GM12878 (cell line): ENCODE measurements around the gene NTRK3. TPM values are rescaled to one million over a fixed set of nuclear protein-coding genes. Genes with fewer than 3 reads are reported as not detected.

Experiments
- ATAC-seq: fragments of 200-7000 bp; cut with Tn5 transposase; 3 replicates; pipeline ENCODE4 v1.9.1; 2020; ENCODE audit warnings: mild to moderate bottlenecking, moderate library complexity
- BruUV-seq: library from RNA; stranded (reverse); fragments of 400-500 nt; replicated peaks from 2 replicates; lab custom pipeline; 2021; lab: Mats Ljungman, UMichigan
- CTCF ChIA-PET: fragments of 300-600 bp; sonication (Branson Sonifier 250); formaldehyde crosslinking; extraction: SDS; loops from one replicate; lab custom pipeline; 2021; ENCODE audit warnings: inconsistent platforms; lab: Yijun Ruan, JAX
- POLR2A ChIA-PET: fragments of 350-600 bp; formaldehyde crosslinking; extraction: SDS; loops from one replicate; lab custom pipeline; 2021; ENCODE audit warnings: inconsistent platforms; lab: Charles Lee
- RAD21 ChIA-PET: fragments of 300-600 bp; sonication (Branson Sonifier 250); formaldehyde crosslinking; loops from one replicate; lab custom pipeline; 2023; ENCODE audit warnings: antibody characterized with exemption; ENCODE audit not compliant: unreplicated experiment; lab: Charles Lee
- SMC1A ChIA-PET: fragments of 300-600 bp; sonication (Branson Sonifier 250); formaldehyde crosslinking; loops from one replicate; lab custom pipeline; 2023; ENCODE audit not compliant: unreplicated experiment, uncharacterized antibody; lab: Charles Lee
- DNase-seq: peaks from one replicate; pipeline ENCODE4 v3.0.0-alpha.2; 2011; ENCODE audit warnings: low read depth, low spot score
- FAIRE-seq: peaks from 3 replicates; lab custom pipeline; 2011; peaks lifted over from hg19 to GRCh38; lab: Jason Lieb, UNC
- H2AFZ ChIP-seq: 2 replicates; pipeline ENCODE4 v1.6.0; 2011; ENCODE audit warnings: low read depth, low read length, control low read depth; ENCODE audit not compliant: control insufficient read depth
- H3K27ac ChIP-seq: 2 replicates; pipeline ENCODE4 v1.5.1; 2011; ENCODE audit warnings: control low read depth; ENCODE audit not compliant: control insufficient read depth, insufficient read depth
- H3K27me3 ChIP-seq, 2 experiments: replicated peaks in 1 of 2; 2 replicates each; pipeline versions ENCODE4 v1.6.0 to v1.6.1; 2011; ENCODE audit warnings: low read length in 1 of 2; ENCODE audit not compliant: control insufficient read depth in 2 of 2, insufficient read depth in 2 of 2
- H3K36me3 ChIP-seq, 2 experiments: 2 replicates each; pipeline ENCODE4 v1.5.1; 2011; ENCODE audit warnings: low read length in 1 of 2; ENCODE audit not compliant: control insufficient read depth in 2 of 2, insufficient read depth in 2 of 2
- H3K4me1 ChIP-seq: 2 replicates; pipeline ENCODE4 v1.6.1; 2011; ENCODE audit warnings: mild to moderate bottlenecking, low read length, moderate library complexity, mixed read lengths; ENCODE audit not compliant: control insufficient read depth, insufficient read depth
- H3K4me2 ChIP-seq: 2 replicates; pipeline ENCODE4 v1.6.0; 2011; ENCODE audit warnings: control low read depth; ENCODE audit not compliant: control insufficient read depth, insufficient read depth
- H3K4me3 ChIP-seq: fragments of 200-600 bp; sonication (generic); 2 replicates; pipeline ENCODE4 v1.5.1; 2016
- H3K79me2 ChIP-seq: 2 replicates; pipeline ENCODE4 v1.6.0; 2011; ENCODE audit warnings: low read length; ENCODE audit not compliant: control insufficient read depth, insufficient read depth
- H3K9ac ChIP-seq: 2 replicates; pipeline ENCODE4 v1.8.0; 2011; ENCODE audit warnings: low read length, control low read depth, mixed read lengths; ENCODE audit not compliant: control insufficient read depth, insufficient read depth
- H3K9me3 ChIP-seq: replicated peaks from 3 replicates; pipeline ENCODE4 v1.5.1; 2011; ENCODE audit warnings: mild to moderate bottlenecking, low read length; ENCODE audit not compliant: control insufficient read depth, insufficient read depth
- H4K20me1 ChIP-seq: 2 replicates; pipeline ENCODE4 v1.6.0; 2011; ENCODE audit not compliant: control insufficient read depth, insufficient read depth
- BACH1 ChIP-seq: fragments of 450-650 bp; IDR thresholded peaks from 2 replicates; pipeline ENCODE4 v1.6.1; 2017; ENCODE audit warnings: mild to moderate bottlenecking, borderline replicate concordance
- BCL11A ChIP-seq: IDR thresholded peaks from 2 replicates; pipeline ENCODE4 v1.6.1; 2011; ENCODE audit warnings: low read depth, low read length
- BMI1 ChIP-seq: fragments of 450-650 bp; IDR thresholded peaks from 2 replicates; pipeline ENCODE4 v1.6.1; 2016; ENCODE audit warnings: mild to moderate bottlenecking, moderate library complexity, borderline replicate concordance
- CHD4 ChIP-seq: fragments of 200-600 bp; sonication (generic); IDR thresholded peaks from 2 replicates; pipeline ENCODE4 v1.6.1; 2016; ENCODE audit warnings: mild to moderate bottlenecking
- DPF2 ChIP-seq: fragments of 450-650 bp; IDR thresholded peaks from 2 replicates; pipeline ENCODE4 v1.6.1; 2017; ENCODE audit warnings: mild to moderate bottlenecking
- JUNB ChIP-seq: IDR thresholded peaks from 2 replicates; pipeline ENCODE4 v1.6.1; 2016; ENCODE audit warnings: antibody characterized with exemption, mild to moderate bottlenecking
- MEF2A ChIP-seq: IDR thresholded peaks from 2 replicates; pipeline ENCODE4 v1.6.1; 2011; ENCODE audit warnings: low read depth, mild to moderate bottlenecking, low read length, moderate library complexity; ENCODE audit not compliant: insufficient read depth
- MTA2 ChIP-seq: fragments of 450-650 bp; IDR thresholded peaks from 2 replicates; pipeline ENCODE4 v1.6.1; 2016; ENCODE audit warnings: low read depth, mild to moderate bottlenecking, moderate library complexity
- NFYB ChIP-seq: IDR thresholded peaks from 2 replicates; pipeline ENCODE4 v1.6.1; 2011; ENCODE audit warnings: low read depth, mild to moderate bottlenecking, low read length, improper control_type of control experiment, moderate library complexity; ENCODE audit not compliant: insufficient read depth
- NR2C1 ChIP-seq: fragments of 450-650 bp; IDR thresholded peaks from 2 replicates; pipeline ENCODE4 v1.6.1; 2017; ENCODE audit warnings: antibody characterized with exemption, mild to moderate bottlenecking, moderate library complexity
- RBBP5 ChIP-seq: fragments of 200-600 bp; sonication (generic); conservative IDR thresholded peaks from 2 replicates; pipeline ENCODE4 v1.6.1; 2016
- RUNX3 ChIP-seq: IDR thresholded peaks from 2 replicates; pipeline ENCODE4 v1.6.1; 2012; ENCODE audit warnings: low read length, inconsistent platforms
- SRF ChIP-seq, 2 experiments: IDR thresholded peaks; 2 replicates each; pipeline ENCODE4 v1.6.1; 2011; ENCODE audit warnings: low read depth in 2 of 2, low read length in 2 of 2, mild to moderate bottlenecking in 1 of 2, moderate library complexity in 1 of 2
- SUZ12 ChIP-seq: fragments of 200-600 bp; sonication (generic); IDR thresholded peaks from one replicate; pipeline ENCODE4 v1.6.1; 2018; ENCODE audit warnings: antibody characterized with exemption, mild to moderate bottlenecking; ENCODE audit not compliant: unreplicated experiment
- YY1 ChIP-seq: IDR thresholded peaks from 2 replicates; pipeline ENCODE4 v1.6.1; 2011; ENCODE audit warnings: low read depth, mild to moderate bottlenecking, low read length
- ZNF207 ChIP-seq: fragments of 450-650 bp; IDR thresholded peaks from 2 replicates; pipeline ENCODE4 v1.6.1; 2014; ENCODE audit warnings: antibody characterized with exemption, mild to moderate bottlenecking, borderline replicate concordance
- WGBS: methylation state at CpG from one replicate; pipeline ENCODE4 v1.1.6; 2016; ENCODE audit warnings: low lambda C conversion rate; ENCODE audit not compliant: insufficient replicate concordance, insufficient coverage; ENCODE audit errors: missing lambda C conversion rate; 5-methylcytosine and 5-hydroxymethylcytosine counted together
- in situ Hi-C: fragments of 300-500 bp; cut with MboI; formaldehyde crosslinking; loops from 9 replicates; pipeline ENCODE4 v1.14.3; 2018; ENCODE audit warnings: mixed read lengths
- intact Hi-C: fragments of 100-400 bp; cut with micrococcal nuclease; formaldehyde crosslinking; loops from one replicate; pipeline ENCODE4 v1.14.2; 2022; ENCODE audit not compliant: unreplicated experiment
- polyA plus RNA-seq, 11 experiments: library from polyadenylated mRNA; depleted of rRNA in 4 of 11; unstranded in 6 of 11; stranded (reverse) in 5 of 11; fragments of >200 nt; fragmentation: Nextera tagmentation in 4 of 11; fragmentation: Illumina TruSeq in 1 of 11; extraction: Ambion mirVana in 4 of 11; extraction: Trizol in 1 of 11; gene quantifications; 1 replicate in 1 of 11; 2 replicates in 10 of 11; pipeline versions ENCODE4 v1.2.1 to v1.2.3, GENCODE V29; 2011 to 2016; ENCODE audit warnings: inconsistent platforms in 2 of 11, missing spikeins in 2 of 11, low read depth in 1 of 11
- total RNA-seq, 4 experiments: library from RNA; depleted of rRNA in 3 of 4; stranded (reverse); fragments of >200 nt in 3 of 4; fragmentation: Illumina TruSeq in 1 of 4; extraction: Trizol in 1 of 4; gene quantifications; 2 replicates each; pipeline versions ENCODE4 v1.2.1 to v1.2.3, GENCODE V29; 2013 to 2021
- TF ChIP-seq, protein P1 (sequence below): fragments of 450-650 bp; IDR thresholded peaks from 2 replicates; pipeline ENCODE4 v1.6.1; 2017; ENCODE audit warnings: mild to moderate bottlenecking, moderate library complexity
- TF ChIP-seq, protein P2 (sequence below): fragments of 450-650 bp; IDR thresholded peaks from 2 replicates; pipeline ENCODE4 v1.6.1; 2018; ENCODE audit warnings: mild to moderate bottlenecking, low read depth, moderate library complexity; ENCODE audit not compliant: partially characterized antibody

Gene NTRK3
- total and polyA plus RNA-seq, 10 of the 15 experiments (the other 5 are each of a cell fraction or from before 2014, with no cell fraction given): not detected

DNA sequence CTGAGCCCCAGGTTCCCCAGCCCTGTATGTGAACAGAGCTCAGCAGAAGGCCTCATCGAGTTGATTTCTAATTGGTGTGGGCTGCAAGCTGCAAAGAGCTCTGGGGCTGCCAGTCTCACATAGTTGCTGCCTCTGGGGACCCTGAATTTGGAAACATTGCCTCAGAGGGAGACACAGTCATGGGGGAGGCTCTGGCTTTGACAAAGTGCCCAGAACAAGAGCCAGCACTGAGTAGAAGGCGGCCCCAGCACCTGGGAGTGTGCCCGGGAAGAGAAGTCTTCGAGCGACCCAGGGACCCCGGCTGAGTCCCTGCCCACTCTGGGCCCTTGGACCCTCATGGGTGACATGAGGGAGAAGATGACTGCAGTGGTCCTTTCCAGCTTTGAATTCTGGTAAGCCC lies 7.3 kb downstream of the NTRK3 start:
- DNase-seq (no peak), FAIRE-seq (no peak), ATAC-seq (no peak)
- POLR2A ChIA-PET: no interaction called here
- no TSS peak for BruUV-seq
- Histone ChIP-seq H3K4me1 (no peaks in the 10 kb centered on the region), H3K4me2 (no peak overlapping the region), H3K4me3 (no peak overlapping the region), H3K9ac (no peak overlapping the region), H3K79me2 (no peaks in the 10 kb centered on the region), H4K20me1 (no peaks in the 10 kb centered on the region), H3K9me3 (no peaks in the 10 kb centered on the region), H2AFZ (no peak overlapping the region), H3K27me3 (peaks cover 0 to 4% of the 10 kb centered on the region in 2 experiments; a peak in 3 of 4 replicates), H3K27ac (no peak overlapping the region), H3K36me3 (no peaks in the 10 kb centered on the region)
- in situ Hi-C loops (no loop called here), intact Hi-C loops (loop anchor here (5.0 to 10.0 kb wide), 2 partner anchors 94 to 1322 kb away; no protein-coding TSS in a partner anchor)
- SMC1A ChIA-PET: no interaction called here
- RAD21 ChIA-PET: no interaction called here
- CTCF ChIA-PET: interaction anchor here (0.8 to 7.0 kb wide), 5 partner anchors 10 to 201 kb away, joined by 3 to 42 read pairs (median 3); no protein-coding TSS in a partner anchor
- 1% methylated on average over 6 of the region's 6 CpGs for WGBS
- no peak for TF ChIP-seq YY1
- TF ChIP-seq, protein P1, sequence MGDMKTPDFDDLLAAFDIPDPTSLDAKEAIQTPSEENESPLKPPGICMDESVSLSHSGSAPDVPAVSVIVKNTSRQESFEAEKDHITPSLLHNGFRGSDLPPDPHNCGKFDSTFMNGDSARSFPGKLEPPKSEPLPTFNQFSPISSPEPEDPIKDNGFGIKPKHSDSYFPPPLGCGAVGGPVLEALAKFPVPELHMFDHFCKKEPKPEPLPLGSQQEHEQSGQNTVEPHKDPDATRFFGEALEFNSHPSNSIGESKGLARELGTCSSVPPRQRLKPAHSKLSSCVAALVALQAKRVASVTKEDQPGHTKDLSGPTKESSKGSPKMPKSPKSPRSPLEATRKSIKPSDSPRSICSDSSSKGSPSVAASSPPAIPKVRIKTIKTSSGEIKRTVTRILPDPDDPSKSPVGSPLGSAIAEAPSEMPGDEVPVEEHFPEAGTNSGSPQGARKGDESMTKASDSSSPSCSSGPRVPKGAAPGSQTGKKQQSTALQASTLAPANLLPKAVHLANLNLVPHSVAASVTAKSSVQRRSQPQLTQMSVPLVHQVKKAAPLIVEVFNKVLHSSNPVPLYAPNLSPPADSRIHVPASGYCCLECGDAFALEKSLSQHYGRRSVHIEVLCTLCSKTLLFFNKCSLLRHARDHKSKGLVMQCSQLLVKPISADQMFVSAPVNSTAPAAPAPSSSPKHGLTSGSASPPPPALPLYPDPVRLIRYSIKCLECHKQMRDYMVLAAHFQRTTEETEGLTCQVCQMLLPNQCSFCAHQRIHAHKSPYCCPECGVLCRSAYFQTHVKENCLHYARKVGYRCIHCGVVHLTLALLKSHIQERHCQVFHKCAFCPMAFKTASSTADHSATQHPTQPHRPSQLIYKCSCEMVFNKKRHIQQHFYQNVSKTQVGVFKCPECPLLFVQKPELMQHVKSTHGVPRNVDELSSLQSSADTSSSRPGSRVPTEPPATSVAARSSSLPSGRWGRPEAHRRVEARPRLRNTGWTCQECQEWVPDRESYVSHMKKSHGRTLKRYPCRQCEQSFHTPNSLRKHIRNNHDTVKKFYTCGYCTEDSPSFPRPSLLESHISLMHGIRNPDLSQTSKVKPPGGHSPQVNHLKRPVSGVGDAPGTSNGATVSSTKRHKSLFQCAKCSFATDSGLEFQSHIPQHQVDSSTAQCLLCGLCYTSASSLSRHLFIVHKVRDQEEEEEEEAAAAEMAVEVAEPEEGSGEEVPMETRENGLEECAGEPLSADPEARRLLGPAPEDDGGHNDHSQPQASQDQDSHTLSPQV: no peak
- TF ChIP-seq RBBP5: no peak
- TF ChIP-seq, protein P2, sequence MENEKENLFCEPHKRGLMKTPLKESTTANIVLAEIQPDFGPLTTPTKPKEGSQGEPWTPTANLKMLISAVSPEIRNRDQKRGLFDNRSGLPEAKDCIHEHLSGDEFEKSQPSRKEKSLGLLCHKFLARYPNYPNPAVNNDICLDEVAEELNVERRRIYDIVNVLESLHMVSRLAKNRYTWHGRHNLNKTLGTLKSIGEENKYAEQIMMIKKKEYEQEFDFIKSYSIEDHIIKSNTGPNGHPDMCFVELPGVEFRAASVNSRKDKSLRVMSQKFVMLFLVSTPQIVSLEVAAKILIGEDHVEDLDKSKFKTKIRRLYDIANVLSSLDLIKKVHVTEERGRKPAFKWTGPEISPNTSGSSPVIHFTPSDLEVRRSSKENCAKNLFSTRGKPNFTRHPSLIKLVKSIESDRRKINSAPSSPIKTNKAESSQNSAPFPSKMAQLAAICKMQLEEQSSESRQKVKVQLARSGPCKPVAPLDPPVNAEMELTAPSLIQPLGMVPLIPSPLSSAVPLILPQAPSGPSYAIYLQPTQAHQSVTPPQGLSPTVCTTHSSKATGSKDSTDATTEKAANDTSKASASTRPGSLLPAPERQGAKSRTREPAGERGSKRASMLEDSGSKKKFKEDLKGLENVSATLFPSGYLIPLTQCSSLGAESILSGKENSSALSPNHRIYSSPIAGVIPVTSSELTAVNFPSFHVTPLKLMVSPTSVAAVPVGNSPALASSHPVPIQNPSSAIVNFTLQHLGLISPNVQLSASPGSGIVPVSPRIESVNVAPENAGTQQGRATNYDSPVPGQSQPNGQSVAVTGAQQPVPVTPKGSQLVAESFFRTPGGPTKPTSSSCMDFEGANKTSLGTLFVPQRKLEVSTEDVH: no peak
- no peak for TF ChIP-seq BACH1
- TF ChIP-seq BCL11A: no peak
- TF ChIP-seq DPF2: no peak
- no peak for TF ChIP-seq NR2C1
- no peak for TF ChIP-seq NFYB
- TF ChIP-seq JUNB: no peak
- no peak for TF ChIP-seq MTA2
- no peak for TF ChIP-seq BMI1
- no peak for TF ChIP-seq SRF (IDR thresholded peaks at IDR 0.05; ENCODE audit: low read depth in 2 of 2, low read length in 2 of 2)
- TF ChIP-seq SUZ12: no peak
- TF ChIP-seq MEF2A: no peak
- TF ChIP-seq CHD4: no peak
- no peak for TF ChIP-seq ZNF207
- no peak for TF ChIP-seq RUNX3
